IPS DF 19.7 (cell line): ENCODE data around the gene MMP20.

Source experiments
- DNase-seq: peaks from one replicate; pipeline ENCODE4 v3.0.0-alpha.2; 2013; ENCODE audit warnings: low read depth, low spot score

MMP20 gene

GRCh38 chr11:102623128-102623527, 2.0 kb downstream of the MMP20 start:
- no peak for DNase-seq

GRCh38 chr11:102622258-102622657, 2.9 kb downstream of the MMP20 start:
- DNase-seq = no peak

- DNase-seq = no peak
Observed at GRCh38 chr11:102620818-102621561, 4.1 kb downstream of the MMP20 start.

GRCh38 chr11:102620179-102620578, 5.0 kb downstream of the MMP20 start:
- DNase-seq = no peak

GRCh38 chr11:102617466-102618008, 7.6 kb downstream of the MMP20 start:
- no peak for DNase-seq

- no peak for DNase-seq
Observed at GRCh38 chr11:102615894-102616432, 9.2 kb downstream of the MMP20 start.

GRCh38 chr11:102615077-102615893, 9.8 kb downstream of the MMP20 start:
- DNase-seq = no peak

GRCh38 chr11:102614485-102614884, 10.6 kb downstream of the MMP20 start:
- DNase-seq = no peak

GRCh38 chr11:102614031-102614430, 11.1 kb downstream of the MMP20 start:
- DNase-seq = no peak

- no peak for DNase-seq
Observed at GRCh38 chr11:102613450-102613849, 11.7 kb downstream of the MMP20 start.

- DNase-seq = no peak
Observed at GRCh38 chr11:102611291-102611690, 13.8 kb downstream of the MMP20 start.

- no peak for DNase-seq
Observed at GRCh38 chr11:102610200-102610599, 14.9 kb downstream of the MMP20 start.

- no peak for DNase-seq
Observed at GRCh38 chr11:102608699-102609098, 16.4 kb downstream of the MMP20 start.

GRCh38 chr11:102604875-102605274, 20.3 kb downstream of the MMP20 start:
- DNase-seq = no peak

GRCh38 chr11:102604011-102604410, 21.1 kb downstream of the MMP20 start:
- DNase-seq = no peak

- DNase-seq = no peak
Observed at GRCh38 chr11:102603576-102603975, 21.6 kb downstream of the MMP20 start.

GRCh38 chr11:102603091-102603490, 22.0 kb downstream of the MMP20 start:
- no peak for DNase-seq

GRCh38 chr11:102600666-102601065, 24.5 kb downstream of the MMP20 start:
- no peak for DNase-seq

- DNase-seq = no peak
Observed at GRCh38 chr11:102599642-102600261, 25.4 kb downstream of the MMP20 start.

- DNase-seq = no peak
Observed at GRCh38 chr11:102598272-102598671, 26.9 kb downstream of the MMP20 start.

GRCh38 chr11:102596578-102596977, 28.6 kb downstream of the MMP20 start:
- no peak for DNase-seq
